Karpas-422 (cell line): ENCODE results near the gene ALS2CL. TPM values are rescaled to one million over a fixed set of nuclear protein-coding genes. Genes with fewer than 3 reads are reported as not detected.

Source experiments
- DNase-seq: peaks from one replicate; pipeline ENCODE4 v3.0.0-alpha.2; 2015
- H2AFZ ChIP-seq: fragments of 200-600 bp; sonication (generic); 2 replicates; pipeline ENCODE4 v1.6.1; 2014; ENCODE audit warnings: antibody characterized with exemption, low read length, mixed read lengths
- H3K27ac ChIP-seq: fragments of 200-600 bp; sonication (generic); 2 replicates; pipeline ENCODE4 v1.5.1; 2014; ENCODE audit warnings: mild to moderate bottlenecking, low read length, moderate library complexity
- H3K27me3 ChIP-seq: fragments of 200-600 bp; sonication (generic); 2 replicates; pipeline ENCODE4 v1.6.1; 2014; ENCODE audit warnings: low read length, mixed read lengths
- H3K36me3 ChIP-seq: fragments of 200-600 bp; sonication (generic); 2 replicates; pipeline ENCODE4 v1.6.1; 2014; ENCODE audit warnings: low read length, mixed read lengths; ENCODE audit not compliant: insufficient read depth
- H3K4me1 ChIP-seq: fragments of 200-600 bp; sonication (generic); 2 replicates; pipeline ENCODE4 v1.6.1; 2014; ENCODE audit warnings: mild to moderate bottlenecking, low read length, mixed read lengths
- H3K4me2 ChIP-seq: fragments of 200-600 bp; sonication (generic); 2 replicates; pipeline ENCODE4 v1.6.1; 2014; ENCODE audit warnings: low read length, low read depth, mild to moderate bottlenecking; ENCODE audit not compliant: poor library complexity, severe bottlenecking
- H3K4me3 ChIP-seq: fragments of 200-600 bp; sonication (generic); 2 replicates; pipeline ENCODE4 v1.5.1; 2014; ENCODE audit warnings: mild to moderate bottlenecking, antibody characterized with exemption, low read length, mixed read lengths
- H3K79me2 ChIP-seq: fragments of 200-600 bp; sonication (generic); 2 replicates; pipeline ENCODE4 v1.6.1; 2014; ENCODE audit warnings: mild to moderate bottlenecking, low read length, mixed read lengths
- H3K9ac ChIP-seq: fragments of 200-600 bp; sonication (generic); 2 replicates; pipeline ENCODE4 v1.6.0; 2014; ENCODE audit warnings: low read length
- H3K9me2 ChIP-seq: fragments of 200-600 bp; sonication (generic), shearing (Covaris generic); replicated peaks from 2 replicates; pipeline ENCODE4 v1.6.0; 2014; ENCODE audit warnings: mild to moderate bottlenecking, low read length, moderate library complexity; ENCODE audit not compliant: insufficient read depth
- H3K9me3 ChIP-seq: fragments of 300-700, 200-600 bp; sonication (generic); 2 replicates; pipeline ENCODE4 v1.6.1; 2014; ENCODE audit warnings: low read length, mixed read lengths
- H4K20me1 ChIP-seq: fragments of 200-600 bp; sonication (generic); 2 replicates; pipeline ENCODE4 v1.6.1; 2014; ENCODE audit warnings: mild to moderate bottlenecking, antibody characterized with exemption, low read length, low read depth; ENCODE audit not compliant: insufficient read depth
- total RNA-seq: library from RNA; depleted of rRNA; stranded (reverse); fragments of >200 nt; shearing (Covaris generic); gene quantifications from 2 replicates; pipeline ENCODE4 v1.2.3, GENCODE V29; 2014; ENCODE audit warnings: low replicate concordance

The ALS2CL gene
- total RNA-seq, 1 experiment from 2014 or later: not detected

DNA sequence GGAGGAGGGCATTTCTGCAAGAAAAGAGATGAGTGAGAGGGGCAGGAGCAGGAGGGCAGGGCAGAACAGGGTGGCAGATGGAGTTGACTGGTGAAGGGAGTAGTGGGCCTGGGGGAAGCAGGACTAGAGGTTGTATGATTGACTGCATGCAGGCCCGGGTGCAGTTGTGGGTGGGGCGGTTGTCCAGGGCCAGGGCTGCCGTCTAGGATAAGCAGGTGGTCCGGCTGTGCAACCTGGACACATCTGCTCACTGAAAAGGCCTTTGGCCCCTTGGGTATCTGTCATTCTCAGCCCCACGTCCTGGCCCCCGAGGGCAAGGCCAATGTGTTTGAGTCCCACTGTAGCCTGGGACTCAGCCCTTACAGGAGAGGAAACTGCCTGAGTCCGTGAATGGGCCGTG, 25.4 kb downstream of the ALS2CL start:
- Histone ChIP-seq H3K4me2 (no peak overlapping the region), H3K9ac (no peak overlapping the region), H3K27ac (no peak overlapping the region), H4K20me1 (no peaks in the 10 kb centered on the region; the same call in 1 of the 2 replicates), H3K4me1 (no peaks in the 10 kb centered on the region), H2AFZ (no peak overlapping the region), H3K36me3 (no peaks in the 10 kb centered on the region), H3K9me2 (no peaks in the 10 kb centered on the region), H3K4me3 (no peak overlapping the region), H3K27me3 (no peaks in the 10 kb centered on the region), H3K9me3 (no peaks in the 10 kb centered on the region), H3K79me2 (no peaks in the 10 kb centered on the region)
- DNase-seq: no peak

DNA sequence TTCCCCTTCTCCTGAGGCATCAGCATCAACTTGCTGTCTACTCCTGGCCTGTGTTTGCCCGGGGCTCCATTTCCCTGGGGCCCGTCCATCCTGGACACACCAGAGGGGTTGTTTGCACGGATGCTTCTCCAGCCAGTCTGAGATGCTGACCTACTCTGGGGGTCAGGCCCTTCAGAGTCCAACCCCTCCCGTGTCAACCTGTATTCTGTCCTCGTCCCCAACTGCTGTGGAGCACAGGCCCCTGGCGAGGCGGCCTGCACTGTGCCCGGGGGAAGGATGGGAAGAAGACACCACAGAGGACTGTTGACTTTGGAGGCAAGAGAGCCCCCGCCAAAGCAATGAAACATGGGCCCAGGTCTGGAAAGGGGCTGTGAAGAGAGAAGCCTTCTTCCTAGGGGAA, 25.8 kb downstream of the ALS2CL start:
- Histone ChIP-seq H3K9me2 (no peaks in the 10 kb centered on the region), H3K9me3 (no peaks in the 10 kb centered on the region), H3K4me2 (no peak overlapping the region), H3K4me3 (no peak overlapping the region), H4K20me1 (no peaks in the 10 kb centered on the region; the same call in 1 of the 2 replicates), H2AFZ (no peak overlapping the region), H3K79me2 (no peaks in the 10 kb centered on the region), H3K9ac (no peak overlapping the region), H3K4me1 (no peaks in the 10 kb centered on the region), H3K36me3 (no peaks in the 10 kb centered on the region), H3K27me3 (no peaks in the 10 kb centered on the region), H3K27ac (no peak overlapping the region)
- DNase-seq: no peak

DNA sequence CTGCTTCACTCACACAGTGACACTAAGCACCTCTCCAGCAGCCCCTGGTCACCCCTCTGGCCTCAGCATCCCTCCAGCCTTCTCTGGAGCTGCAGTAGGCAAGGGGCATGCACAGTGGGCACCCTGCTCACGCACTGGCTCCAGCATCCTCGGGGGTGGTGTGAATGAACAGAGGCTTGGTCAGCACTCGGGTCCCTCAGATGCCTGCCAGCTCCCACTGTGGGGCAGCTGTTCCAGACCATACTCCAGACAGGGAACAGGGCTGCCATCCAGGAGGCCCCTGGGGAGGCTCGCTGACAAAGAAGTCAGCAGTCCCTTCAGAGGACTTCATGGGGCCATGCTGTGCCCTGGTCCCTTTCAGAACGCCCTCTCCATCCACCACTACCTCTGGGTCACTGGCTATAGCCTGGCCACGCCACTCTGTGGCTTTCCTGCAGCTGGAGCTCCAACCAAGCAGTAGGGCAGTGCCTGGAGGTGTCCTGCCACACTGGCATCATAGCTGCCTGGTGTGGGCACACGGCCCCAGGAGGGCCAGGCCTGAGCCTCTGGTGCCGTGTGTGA, 26.3 kb downstream of the ALS2CL start:
- no peak overlapping the region for H3K4me2 ChIP-seq
- no peak overlapping the region for H3K9ac ChIP-seq
- no peak overlapping the region for H2AFZ ChIP-seq
- no peaks in the 10 kb centered on the region for H3K79me2 ChIP-seq
- no peak for DNase-seq
- H3K27ac ChIP-seq: no peak overlapping the region
- H3K36me3 ChIP-seq: no peaks in the 10 kb centered on the region
- H3K9me3 ChIP-seq: no peaks in the 10 kb centered on the region
- no peaks in the 10 kb centered on the region for H3K9me2 ChIP-seq
- H4K20me1 ChIP-seq: no peaks in the 10 kb centered on the region; the same call in 1 of the 2 replicates
- H3K4me1 ChIP-seq: no peaks in the 10 kb centered on the region
- no peak overlapping the region for H3K4me3 ChIP-seq
- H3K27me3 ChIP-seq: no peaks in the 10 kb centered on the region

DNA sequence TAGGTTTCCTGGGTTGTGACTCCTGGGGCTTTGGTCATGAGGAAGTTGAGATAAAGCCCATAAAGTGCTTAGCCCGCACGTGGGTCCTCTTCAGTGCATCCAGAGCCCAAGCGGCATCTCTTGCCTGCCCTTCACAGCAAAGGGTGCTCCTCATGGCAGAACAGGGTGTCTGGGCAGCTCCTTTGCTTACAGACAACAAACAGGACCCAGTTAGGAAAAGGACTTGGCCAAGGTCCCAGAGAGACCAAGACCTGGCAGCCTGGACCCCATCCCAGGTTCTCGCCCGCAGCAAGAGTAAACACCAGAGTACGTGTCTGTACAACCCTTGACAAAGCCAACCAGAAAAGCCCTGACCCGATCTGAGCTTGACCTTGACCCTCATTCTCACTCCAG, 27.0 kb downstream of the ALS2CL start:
- H3K4me2 ChIP-seq: no peak overlapping the region
- no peaks in the 10 kb centered on the region for H3K79me2 ChIP-seq
- H3K27ac ChIP-seq: no peak overlapping the region
- H3K36me3 ChIP-seq: no peaks in the 10 kb centered on the region
- DNase-seq: no peak
- H2AFZ ChIP-seq: no peak overlapping the region
- H3K4me1 ChIP-seq: no peaks in the 10 kb centered on the region
- no peak overlapping the region for H3K4me3 ChIP-seq
- no peaks in the 10 kb centered on the region for H3K9me2 ChIP-seq
- H3K9me3 ChIP-seq: no peaks in the 10 kb centered on the region
- H4K20me1 ChIP-seq: no peaks in the 10 kb centered on the region; the same call in 1 of the 2 replicates
- no peak overlapping the region for H3K9ac ChIP-seq
- no peaks in the 10 kb centered on the region for H3K27me3 ChIP-seq

DNA sequence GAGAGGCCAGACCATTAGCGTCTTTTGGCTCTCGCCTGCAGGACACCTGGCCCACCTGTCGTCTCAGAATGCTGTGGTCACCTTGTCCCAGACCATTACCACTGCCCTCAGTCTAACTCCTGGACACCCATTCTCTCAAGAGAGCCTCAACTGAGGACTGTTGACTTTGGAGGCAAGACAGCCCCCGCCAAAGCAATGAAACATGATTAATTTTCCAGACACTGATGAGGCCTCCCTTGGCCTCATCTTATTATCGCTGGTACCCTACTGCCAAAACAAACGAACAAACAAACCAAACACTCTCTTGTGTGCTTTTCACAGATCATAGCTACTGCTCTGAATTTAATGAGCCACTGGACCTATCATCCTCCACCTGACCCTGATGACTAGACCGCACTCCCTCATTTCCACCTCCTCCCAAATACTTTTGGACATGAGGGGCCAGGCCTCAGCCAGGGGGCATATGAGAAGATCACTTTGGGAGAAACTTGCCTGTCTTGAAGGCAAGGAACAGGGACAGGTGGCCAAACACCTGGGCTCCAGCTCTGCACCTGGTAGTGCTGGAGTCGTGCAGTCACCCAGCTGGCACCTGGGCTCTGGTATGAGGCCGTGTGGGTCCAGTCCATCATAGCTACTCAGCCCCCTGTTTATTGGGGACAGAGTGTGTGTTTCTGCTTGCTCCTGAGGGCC, 27.6 kb downstream of the ALS2CL start:
- Histone ChIP-seq H2AFZ (no peak overlapping the region), H3K4me3 (no peak overlapping the region), H3K27ac (no peak overlapping the region), H3K27me3 (no peaks in the 10 kb centered on the region), H3K79me2 (no peaks in the 10 kb centered on the region), H3K9me2 (no peaks in the 10 kb centered on the region), H4K20me1 (no peaks in the 10 kb centered on the region; the same call in 1 of the 2 replicates), H3K9me3 (no peaks in the 10 kb centered on the region), H3K36me3 (no peaks in the 10 kb centered on the region), H3K9ac (no peak overlapping the region), H3K4me1 (peaks cover 4% of the 10 kb centered on the region), H3K4me2 (no peak overlapping the region)
- no peak for DNase-seq

DNA sequence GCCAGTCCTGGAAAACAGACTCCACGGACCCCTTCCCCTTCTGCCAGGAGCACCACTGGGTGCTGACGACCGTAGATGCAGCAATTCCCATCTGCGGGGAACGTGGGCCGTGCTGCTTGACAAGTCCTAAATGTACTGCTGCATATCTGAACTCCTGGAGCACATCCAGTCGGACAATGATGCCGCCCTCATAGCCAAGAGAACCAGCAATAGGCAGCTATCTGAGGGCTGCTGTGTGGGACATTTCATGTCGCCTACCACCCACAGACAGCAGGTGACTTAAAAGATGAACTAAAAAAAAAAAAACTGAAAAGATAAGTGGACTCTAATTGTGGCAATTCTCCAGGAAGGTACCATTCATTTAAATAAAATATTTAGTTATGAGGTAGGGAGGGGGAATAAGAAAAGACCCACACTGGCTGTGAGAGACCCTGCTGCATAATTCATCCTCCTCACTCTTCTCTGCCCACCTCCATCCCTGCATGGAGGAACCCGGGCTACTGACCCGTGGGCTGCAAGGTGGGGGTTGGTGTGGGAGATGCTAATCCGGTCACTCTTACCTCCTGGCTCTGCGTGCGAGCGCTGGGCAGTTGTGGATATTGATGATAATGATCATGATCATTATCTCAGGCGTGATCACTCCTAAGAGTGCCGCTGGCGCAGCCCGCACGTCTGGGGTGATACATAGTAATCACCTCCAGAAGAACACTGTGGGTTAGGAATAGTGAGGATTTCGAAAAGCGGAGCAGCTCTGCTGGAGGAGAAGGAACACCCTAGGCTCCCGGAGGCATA, 28.3 kb downstream of the ALS2CL start:
- Histone ChIP-seq H2AFZ (no peak overlapping the region), H3K4me2 (no peak overlapping the region), H3K36me3 (no peaks in the 10 kb centered on the region), H3K4me1 (peaks cover 12% of the 10 kb centered on the region), H3K79me2 (no peaks in the 10 kb centered on the region), H3K9me3 (no peaks in the 10 kb centered on the region), H3K27ac (no peak overlapping the region), H3K4me3 (no peak overlapping the region), H4K20me1 (no peaks in the 10 kb centered on the region), H3K9me2 (no peaks in the 10 kb centered on the region), H3K27me3 (no peaks in the 10 kb centered on the region), H3K9ac (no peak overlapping the region)
- DNase-seq: no peak

DNA sequence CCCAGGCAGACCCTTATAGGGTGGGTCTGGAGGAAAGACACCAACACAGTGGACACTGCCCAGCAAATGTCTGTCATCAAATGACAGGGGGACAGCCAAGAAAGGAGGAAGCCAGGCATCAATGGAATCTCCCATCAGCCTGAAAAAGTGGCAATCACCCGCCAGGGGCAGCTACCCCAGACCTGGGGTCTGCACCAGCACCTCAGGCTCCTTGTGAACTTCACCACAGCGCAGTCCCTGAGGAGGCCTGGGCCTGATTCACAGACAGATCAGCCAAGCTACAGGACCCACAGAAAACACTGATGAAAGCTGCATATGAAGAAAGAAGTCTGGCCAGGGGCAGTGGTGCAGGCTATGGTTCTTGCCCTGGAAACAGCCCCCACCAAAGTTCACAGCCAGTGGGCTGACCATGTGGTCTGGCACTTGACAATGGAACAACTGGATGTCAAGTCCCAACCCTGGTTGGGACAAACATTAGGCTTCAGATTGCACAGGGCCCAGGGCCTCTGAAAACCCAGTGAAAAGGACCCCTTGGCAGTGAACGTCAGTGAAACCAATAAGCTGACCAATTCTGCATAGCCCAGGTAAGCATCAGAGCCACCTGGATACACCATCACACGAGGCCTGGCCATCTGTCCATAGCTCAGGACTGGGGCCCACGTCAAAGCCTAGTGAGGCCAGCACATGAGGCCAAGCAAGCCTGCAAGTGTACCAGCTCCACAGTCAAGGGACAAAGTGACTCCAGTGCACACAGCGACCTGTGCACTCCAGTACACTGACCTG, 29.1 kb downstream of the ALS2CL start:
- no peaks in the 10 kb centered on the region for H3K79me2 ChIP-seq
- DNase-seq: no peak

More for the DNA sequence above, 29.1 kb downstream of the ALS2CL start:
- no peaks in the 10 kb centered on the region for H3K9me3 ChIP-seq
- H2AFZ ChIP-seq: no peak overlapping the region
- H4K20me1 ChIP-seq: no peaks in the 10 kb centered on the region
- no peaks in the 10 kb centered on the region for H3K36me3 ChIP-seq
- no peak overlapping the region for H3K27ac ChIP-seq
- H3K9me2 ChIP-seq: no peaks in the 10 kb centered on the region
- no peak overlapping the region for H3K9ac ChIP-seq
- H3K4me3 ChIP-seq: no peak overlapping the region
- no peak overlapping the region for H3K4me2 ChIP-seq
- peaks cover 12% of the 10 kb centered on the region for H3K4me1 ChIP-seq
- no peaks in the 10 kb centered on the region for H3K27me3 ChIP-seq
